Posterior vena cava (tissue), 2 donors: Measurements from ENCODE around the gene HDAC4. TPM values are rescaled to one million over a fixed set of nuclear protein-coding genes. Genes with fewer than 3 reads are reported as not detected.

Experiments
- DNase-seq: peaks from one replicate; pipeline ENCODE4 v3.0.0-alpha.2; 2020; ENCODE audit warnings: low spot score
- intact Hi-C, 2 donors: fragments of 100-400 bp; cut with DNase I; formaldehyde crosslinking; loops; one replicate each; pipeline versions ENCODE4 v1.14.1 to v1.14.2; 2022 to 2023
- total RNA-seq, 2 donors: library from RNA; stranded (reverse); fragmentation: NEBNext Ultra II Directional; extraction: Animal tissue kit (Norgen Biotek cat#: 25700); gene quantifications; one replicate each; pipeline ENCODE4 v1.2.1, GENCODE V29; 2021
- donor health status: DM: yes; HTN: yes; CAD: no.
- donor health status: DM: yes; HTN: yes; CAD: no.

HDAC4 gene
- total RNA-seq, 2 donors from 2014 or later, result 47.6 to 66.9 TPM

GRCh38 chr2:239431536-239431935 lies 30.7 kb upstream of the HDAC4 start:
- intact Hi-C loops, result no loop called here
- peak; percentile 25 for DNase-seq

GRCh38 chr2:239429473-239430350 lies 28.9 kb upstream of the HDAC4 start:
- DNase-seq, result peak; percentile 61
- intact Hi-C loops, result no loop called here

- DNase-seq, result peak; percentile 69
- intact Hi-C loops, result no loop called here
Measured at GRCh38 chr2:239425631-239426030, 24.8 kb upstream of the HDAC4 start.

DNA sequence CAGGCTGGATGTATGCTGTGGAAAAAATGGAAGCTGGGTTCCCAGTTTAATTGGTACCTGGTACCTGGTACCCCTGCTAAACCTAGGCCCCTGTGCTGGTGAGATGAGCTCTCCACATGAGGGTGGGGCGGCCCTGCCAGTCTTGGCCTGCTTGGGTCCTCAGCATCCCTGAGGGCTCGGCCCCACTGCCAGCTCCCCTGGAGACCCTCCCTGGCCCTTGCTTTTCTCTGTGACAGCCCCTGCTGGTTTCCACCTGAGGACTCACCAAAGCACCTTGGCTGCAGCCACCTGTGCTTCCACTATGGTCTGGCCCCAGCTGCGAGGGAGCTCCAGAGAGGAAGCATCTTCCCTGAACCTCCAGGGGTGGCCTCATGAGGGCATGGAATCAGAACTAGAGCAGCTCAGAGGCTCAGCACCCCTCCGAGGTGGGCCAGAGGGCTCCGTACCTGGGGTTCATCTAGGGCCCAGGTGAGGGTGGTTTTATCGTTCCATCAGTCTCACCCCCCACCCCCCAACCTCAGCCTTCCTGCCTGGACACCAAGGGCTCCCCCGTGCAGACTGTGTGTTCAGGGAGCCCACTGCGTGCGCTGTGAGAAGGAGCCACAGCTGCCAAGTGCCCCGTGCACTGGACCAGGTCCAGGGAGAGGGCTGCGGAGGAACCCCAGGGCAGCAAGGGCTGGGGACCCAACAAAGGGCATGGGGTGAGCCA lies 23.7 kb upstream of the HDAC4 start:
- intact Hi-C loops, result no loop called here
- peak; percentile 60 for DNase-seq

GRCh38 chr2:239423551-239423950 lies 22.7 kb upstream of the HDAC4 start:
- no peak for DNase-seq
- intact Hi-C loops, result no loop called here

- intact Hi-C loops, result no loop called here
- no peak for DNase-seq
Measured at GRCh38 chr2:239421851-239422250, 21.0 kb upstream of the HDAC4 start.

DNA sequence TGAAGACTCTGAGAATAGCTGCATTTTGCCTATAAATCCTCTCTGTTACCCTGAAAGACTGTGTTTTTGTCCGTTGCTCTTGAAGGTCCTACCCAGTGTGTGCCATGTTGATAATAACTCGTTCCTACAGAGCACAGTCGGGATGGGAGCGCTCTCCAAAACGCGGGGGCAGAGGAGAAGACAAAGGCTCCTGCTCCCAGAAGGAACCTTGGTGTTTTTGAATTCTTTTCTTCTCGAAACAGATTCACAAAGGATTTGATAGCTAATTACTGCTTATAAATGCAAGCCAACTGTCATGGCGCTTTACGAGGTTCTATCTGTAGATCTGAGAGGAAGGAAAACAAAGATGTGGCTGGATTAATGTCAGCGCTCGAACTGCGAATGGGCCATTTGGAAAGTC lies 19.3 kb upstream of the HDAC4 start:
- intact Hi-C loops, result no loop called here
- DNase-seq, result peak; percentile 37

- intact Hi-C loops, result no loop called here
- DNase-seq, result no peak
Measured at GRCh38 chr2:239418918-239419317, 18.1 kb upstream of the HDAC4 start.

GRCh38 chr2:239412905-239413603 lies 12.2 kb upstream of the HDAC4 start:
- intact Hi-C loops, result no loop called here
- DNase-seq, result no peak

DNA sequence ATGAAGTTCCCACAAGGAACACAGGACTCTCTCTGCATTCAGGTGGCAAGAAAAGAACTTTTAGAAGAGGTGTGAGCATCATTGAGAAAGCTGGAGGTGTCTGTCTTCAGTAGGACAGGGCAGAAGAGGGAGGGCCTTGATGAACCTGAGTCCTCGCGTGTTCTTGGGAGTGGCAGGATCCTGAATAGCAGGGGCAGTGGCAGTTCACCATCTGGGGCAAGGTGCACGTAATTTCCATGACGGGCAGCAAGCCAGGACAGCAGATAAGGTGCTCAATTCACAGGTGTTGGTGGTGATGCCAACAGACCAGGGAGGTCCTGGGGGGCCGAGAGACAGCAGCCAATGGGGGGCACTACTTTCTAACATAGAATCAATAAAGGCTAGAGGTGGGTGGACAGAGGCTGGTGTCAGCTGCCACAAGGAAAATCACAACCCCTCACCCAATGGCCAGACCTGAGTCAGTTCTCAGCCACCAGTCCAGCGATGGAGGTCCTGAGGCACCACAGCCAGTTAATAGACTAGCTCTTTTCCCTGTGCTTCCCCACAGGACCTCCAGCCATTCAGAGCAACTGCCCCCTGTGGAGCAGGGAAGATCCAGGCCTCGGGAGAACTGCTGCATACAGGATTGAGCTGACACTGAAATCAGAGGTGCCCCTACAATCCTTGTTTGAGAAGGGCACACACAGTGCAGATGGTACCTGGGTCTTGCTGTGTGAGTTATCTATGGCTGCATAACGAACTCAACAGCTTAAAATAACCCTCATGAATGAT lies 10.9 kb upstream of the HDAC4 start:
- peak; percentile 59 for DNase-seq
- intact Hi-C loops, result no loop called here

GRCh38 chr2:239411117-239411516 lies 10.3 kb upstream of the HDAC4 start:
- peak; percentile 29 for DNase-seq
- intact Hi-C loops, result no loop called here

GRCh38 chr2:239409976-239410375 lies 9.2 kb upstream of the HDAC4 start:
- intact Hi-C loops, result no loop called here
- DNase-seq, result peak; percentile 25

GRCh38 chr2:239407112-239407511 lies 6.3 kb upstream of the HDAC4 start:
- DNase-seq, result peak; percentile 61
- intact Hi-C loops, result no loop called here

DNA sequence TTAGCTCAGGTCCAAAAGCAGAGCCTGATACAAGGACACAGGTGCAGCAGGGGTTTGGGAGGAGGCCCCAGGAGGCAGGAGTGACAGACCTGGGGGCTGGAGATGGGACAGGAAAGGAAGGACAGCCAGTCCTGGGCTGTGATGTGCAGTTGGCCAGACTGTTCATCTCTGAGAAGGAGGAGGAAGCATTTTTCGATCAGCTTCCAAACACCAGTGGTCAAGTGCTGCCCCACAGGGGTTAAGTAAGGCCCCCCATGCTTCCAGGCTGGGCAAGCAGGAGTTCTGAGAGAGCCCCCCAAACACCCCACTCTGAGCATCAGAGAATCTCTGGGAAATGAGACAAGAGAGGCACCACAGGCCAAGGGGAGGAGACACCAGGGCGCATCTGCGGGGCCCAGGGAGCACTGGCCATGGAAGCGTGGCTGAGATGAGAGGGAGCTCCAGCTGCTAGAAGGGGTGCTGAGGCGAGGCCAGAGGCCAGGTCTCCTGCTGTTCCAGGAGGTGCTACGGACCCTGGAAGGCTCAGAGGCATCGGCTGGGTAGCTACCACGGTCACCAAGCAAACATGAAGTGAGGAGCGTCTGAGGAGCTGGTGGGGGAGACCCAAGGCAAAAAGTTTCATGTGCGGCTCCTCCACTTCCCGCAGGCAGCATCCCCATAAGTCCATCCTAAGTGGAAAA lies 5.6 kb upstream of the HDAC4 start:
- intact Hi-C loops, result no loop called here
- peak; percentile 47 for DNase-seq

GRCh38 chr2:239405071-239405470 lies 4.3 kb upstream of the HDAC4 start:
- intact Hi-C loops, result no loop called here
- peak; percentile 7 for DNase-seq

DNA sequence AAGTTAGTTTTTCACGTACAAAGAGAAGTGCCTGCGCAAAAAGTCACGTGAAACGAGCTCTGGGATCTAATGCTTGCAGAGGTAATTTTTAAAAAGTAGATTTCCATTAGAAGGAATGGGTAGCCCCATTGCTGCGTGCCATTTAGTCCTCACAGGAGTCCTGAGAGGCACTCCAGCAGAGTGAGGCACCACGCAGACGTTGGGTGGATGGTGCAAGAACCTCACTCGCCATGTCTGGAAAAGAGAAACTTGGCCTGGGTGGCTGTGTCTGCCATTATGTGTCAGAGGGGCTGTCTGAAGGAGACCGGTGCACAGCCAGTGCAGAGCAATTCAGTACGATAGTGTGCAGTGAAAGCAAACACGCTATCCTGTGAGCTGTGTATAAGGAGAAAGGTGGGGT lies 1.8 kb upstream of the HDAC4 start:
- DNase-seq, result peak; percentile 75
- intact Hi-C loops, result no loop called here

DNA sequence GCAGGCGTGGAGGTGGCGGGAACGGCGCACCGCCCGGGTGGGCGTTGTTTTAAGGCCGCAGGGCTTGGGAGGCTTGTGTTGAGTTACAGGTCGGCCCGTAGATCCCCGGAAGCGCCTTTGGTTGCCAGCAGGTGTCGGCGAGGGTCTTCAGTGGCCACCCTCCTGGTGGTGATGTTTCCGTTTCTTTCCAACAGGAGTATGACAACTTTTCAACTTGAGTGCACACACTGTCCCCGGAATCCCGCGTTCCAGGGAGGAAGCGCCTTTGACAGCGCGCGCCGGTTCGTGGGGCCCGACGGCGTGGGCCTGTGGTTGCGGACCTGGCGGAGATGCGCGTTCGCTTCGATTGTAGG lies 1.0 kb upstream of the HDAC4 start:
- no peak for DNase-seq
- intact Hi-C loops, result no loop called here

GRCh38 chr2:239401067-239401880 lies 454 bp upstream of the HDAC4 start:
- DNase-seq, result peak; percentile 100
- intact Hi-C loops, result no loop called here
